SK-N-SH (cell line): Measurements from ENCODE around the gene PPP1R36.

ENCODE experiments used
- FOXM1 ChIP-seq: IDR thresholded peaks from 2 replicates; pipeline ENCODE4 v1.4.0; 2012; ENCODE audit warnings: low read depth, mild to moderate bottlenecking
- RAD21 ChIP-seq: IDR thresholded peaks from 2 replicates; pipeline ENCODE4 v1.6.1; 2012; ENCODE audit warnings: mild to moderate bottlenecking, low read length
- TF ChIP-seq, protein P1 (sequence below): fragments of 200-600 bp; sonication (generic); IDR thresholded peaks from 2 replicates; pipeline ENCODE4 v1.6.1; 2017; ENCODE audit warnings: antibody characterized with exemption, mild to moderate bottlenecking, moderate library complexity

DNA sequence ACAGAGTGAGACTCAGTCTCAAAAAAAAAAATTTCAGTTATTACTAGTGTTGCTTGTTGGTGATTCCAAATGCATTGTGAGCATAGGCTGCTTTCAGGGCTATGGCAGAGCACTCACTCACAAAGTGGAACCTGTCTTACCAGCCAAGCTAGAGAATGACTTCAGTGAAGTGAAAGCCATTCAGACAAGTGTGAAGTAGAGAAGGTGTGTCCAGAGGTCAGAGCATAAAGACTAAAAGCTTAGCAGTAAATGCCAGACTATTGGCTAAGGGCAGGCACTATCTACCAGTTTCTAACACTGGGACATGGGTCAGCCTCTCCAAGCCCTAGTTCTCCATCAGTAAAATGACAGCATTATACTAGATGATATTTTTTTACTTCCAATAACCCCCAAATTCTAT is 12.7 kb downstream of the PPP1R36 start:
- TF ChIP-seq RAD21 (no peak), FOXM1 (no peak)
- TF ChIP-seq, protein P1, sequence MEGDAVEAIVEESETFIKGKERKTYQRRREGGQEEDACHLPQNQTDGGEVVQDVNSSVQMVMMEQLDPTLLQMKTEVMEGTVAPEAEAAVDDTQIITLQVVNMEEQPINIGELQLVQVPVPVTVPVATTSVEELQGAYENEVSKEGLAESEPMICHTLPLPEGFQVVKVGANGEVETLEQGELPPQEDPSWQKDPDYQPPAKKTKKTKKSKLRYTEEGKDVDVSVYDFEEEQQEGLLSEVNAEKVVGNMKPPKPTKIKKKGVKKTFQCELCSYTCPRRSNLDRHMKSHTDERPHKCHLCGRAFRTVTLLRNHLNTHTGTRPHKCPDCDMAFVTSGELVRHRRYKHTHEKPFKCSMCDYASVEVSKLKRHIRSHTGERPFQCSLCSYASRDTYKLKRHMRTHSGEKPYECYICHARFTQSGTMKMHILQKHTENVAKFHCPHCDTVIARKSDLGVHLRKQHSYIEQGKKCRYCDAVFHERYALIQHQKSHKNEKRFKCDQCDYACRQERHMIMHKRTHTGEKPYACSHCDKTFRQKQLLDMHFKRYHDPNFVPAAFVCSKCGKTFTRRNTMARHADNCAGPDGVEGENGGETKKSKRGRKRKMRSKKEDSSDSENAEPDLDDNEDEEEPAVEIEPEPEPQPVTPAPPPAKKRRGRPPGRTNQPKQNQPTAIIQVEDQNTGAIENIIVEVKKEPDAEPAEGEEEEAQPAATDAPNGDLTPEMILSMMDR: no peak
